ENCODE measurements around the gene NCKAP1. TPM values are rescaled to one million over a fixed set of nuclear protein-coding genes. Genes with fewer than 3 reads are reported as not detected.

Gene NCKAP1
- total RNA-seq, 2 donors from 2014 or later, result 81.7 to 116 TPM

DNA sequence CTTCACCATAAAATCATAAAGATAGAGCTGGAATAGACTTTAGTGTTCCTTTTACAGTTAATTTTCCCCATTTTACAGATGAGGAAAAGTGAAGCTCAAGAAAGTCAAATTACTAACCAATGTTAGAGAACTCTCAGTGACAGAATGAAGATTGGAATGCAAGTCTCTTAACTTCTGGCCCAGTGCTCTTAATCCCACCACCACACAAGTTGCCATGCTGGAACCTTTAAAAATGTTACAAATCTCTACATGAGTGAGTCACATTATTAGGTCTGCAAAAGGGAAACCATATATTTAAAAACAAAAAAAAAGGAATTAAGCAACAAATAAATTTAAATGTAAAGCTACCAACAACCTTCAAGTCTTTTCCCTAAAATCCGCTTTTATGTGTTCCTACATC, 3.5 kb downstream of the NCKAP1 start:
- Histone ChIP-seq H3K9me3 (no peaks in the 10 kb centered on the region), H3K27ac (no peak overlapping the region), H3K4me3 (no peak overlapping the region), H3K27me3 (replicated peaks; ENCODE audit: insufficient read depth) (no peaks in the 10 kb centered on the region), H3K36me3 (no peaks in the 10 kb centered on the region), H3K4me1 (replicated peaks) (peaks cover 9% of the 10 kb centered on the region)
- intact Hi-C loops (cut with DNase I), result loop anchor here (5.0 kb wide), 1 partner anchor 42 kb away; the partner anchor contains the start of gene DUSP19
- TF ChIP-seq POLR2AphosphoS5 (IDR thresholded peaks at IDR 0.05), result no peak
- no peak for TF ChIP-seq POLR2A (IDR thresholded peaks at IDR 0.05)
- TF ChIP-seq, protein P1, sequence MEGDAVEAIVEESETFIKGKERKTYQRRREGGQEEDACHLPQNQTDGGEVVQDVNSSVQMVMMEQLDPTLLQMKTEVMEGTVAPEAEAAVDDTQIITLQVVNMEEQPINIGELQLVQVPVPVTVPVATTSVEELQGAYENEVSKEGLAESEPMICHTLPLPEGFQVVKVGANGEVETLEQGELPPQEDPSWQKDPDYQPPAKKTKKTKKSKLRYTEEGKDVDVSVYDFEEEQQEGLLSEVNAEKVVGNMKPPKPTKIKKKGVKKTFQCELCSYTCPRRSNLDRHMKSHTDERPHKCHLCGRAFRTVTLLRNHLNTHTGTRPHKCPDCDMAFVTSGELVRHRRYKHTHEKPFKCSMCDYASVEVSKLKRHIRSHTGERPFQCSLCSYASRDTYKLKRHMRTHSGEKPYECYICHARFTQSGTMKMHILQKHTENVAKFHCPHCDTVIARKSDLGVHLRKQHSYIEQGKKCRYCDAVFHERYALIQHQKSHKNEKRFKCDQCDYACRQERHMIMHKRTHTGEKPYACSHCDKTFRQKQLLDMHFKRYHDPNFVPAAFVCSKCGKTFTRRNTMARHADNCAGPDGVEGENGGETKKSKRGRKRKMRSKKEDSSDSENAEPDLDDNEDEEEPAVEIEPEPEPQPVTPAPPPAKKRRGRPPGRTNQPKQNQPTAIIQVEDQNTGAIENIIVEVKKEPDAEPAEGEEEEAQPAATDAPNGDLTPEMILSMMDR (IDR thresholded peaks at IDR 0.05), result no peak
- WGBS, result 96% methylated on average over 1 of the region's 1 CpG
- no peak for DNase-seq (ENCODE audit: low spot score)

- H3K27me3 ChIP-seq (replicated peaks; ENCODE audit: insufficient read depth), result no peaks in the 10 kb centered on the region
- H3K36me3 ChIP-seq, result no peaks in the 10 kb centered on the region
- TF ChIP-seq, protein P1 (IDR thresholded peaks at IDR 0.05), result no peak
- TF ChIP-seq POLR2A (IDR thresholded peaks at IDR 0.05), result no peak
- no peak for TF ChIP-seq POLR2AphosphoS5 (IDR thresholded peaks at IDR 0.05)
- no peak overlapping the region for H3K4me3 ChIP-seq
- DNase-seq (ENCODE audit: low spot score), result no peak
- H3K27ac ChIP-seq, result no peak overlapping the region
- no peaks in the 10 kb centered on the region for H3K9me3 ChIP-seq
- WGBS, result 87% methylated on average over 1 of the region's 1 CpG
- intact Hi-C loops (cut with DNase I), result no loop called here
- peaks cover 9% of the 10 kb centered on the region for H3K4me1 ChIP-seq (replicated peaks)
Measured at GRCh38 chr2:183033951-183034350, 4.3 kb downstream of the NCKAP1 start.

GRCh38 chr2:183031911-183032794, 6.1 kb downstream of the NCKAP1 start:
- Histone ChIP-seq H3K36me3 (no peaks in the 10 kb centered on the region), H3K4me3 (no peak overlapping the region), H3K9me3 (no peaks in the 10 kb centered on the region), H3K4me1 (replicated peaks) (peaks cover 9% of the 10 kb centered on the region), H3K27ac (no peak overlapping the region), H3K27me3 (replicated peaks; ENCODE audit: insufficient read depth) (no peaks in the 10 kb centered on the region)
- TF ChIP-seq POLR2A (IDR thresholded peaks at IDR 0.05), result no peak
- TF ChIP-seq, protein P1 (IDR thresholded peaks at IDR 0.05), result no peak
- DNase-seq (ENCODE audit: low spot score), result no peak
- WGBS, result 73% methylated on average over 4 of the region's 4 CpGs
- intact Hi-C loops (cut with DNase I), result no loop called here

DNA sequence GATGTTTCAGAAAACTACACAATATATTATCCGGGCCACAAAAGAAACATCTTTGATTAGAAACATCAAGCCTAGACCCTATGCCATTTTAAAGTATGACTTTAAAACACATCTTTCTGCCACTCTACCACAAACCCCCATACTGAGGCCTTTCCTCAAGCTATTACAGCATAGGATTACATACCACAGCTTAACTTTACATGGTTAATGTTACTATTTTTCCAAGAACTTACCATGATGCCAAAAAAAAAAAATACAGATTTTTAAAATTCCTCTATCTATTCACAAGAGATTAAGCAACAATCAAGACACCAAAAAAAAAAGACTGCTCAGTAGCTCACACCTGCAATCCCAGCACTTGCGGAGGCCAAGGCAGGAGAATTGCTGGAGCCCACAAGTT, 9.0 kb downstream of the NCKAP1 start:
- Histone ChIP-seq H3K36me3 (no peaks in the 10 kb centered on the region), H3K27ac (no peak overlapping the region), H3K9me3 (no peaks in the 10 kb centered on the region), H3K4me3 (no peak overlapping the region), H3K27me3 (replicated peaks; ENCODE audit: insufficient read depth) (no peaks in the 10 kb centered on the region), H3K4me1 (replicated peaks) (peaks cover 9% of the 10 kb centered on the region)
- TF ChIP-seq, protein P1 (IDR thresholded peaks at IDR 0.05), result no peak
- TF ChIP-seq POLR2A (IDR thresholded peaks at IDR 0.05), result no peak
- no peak for TF ChIP-seq POLR2AphosphoS5 (IDR thresholded peaks at IDR 0.05)
- 97% methylated on average over 2 of the region's 2 CpGs for WGBS
- no peak for DNase-seq (ENCODE audit: low spot score)
- intact Hi-C loops (cut with DNase I), result no loop called here

- Histone ChIP-seq H3K36me3 (no peaks in the 10 kb centered on the region), H3K4me3 (no peak overlapping the region), H3K27ac (no peak overlapping the region), H3K27me3 (replicated peaks; ENCODE audit: insufficient read depth) (no peaks in the 10 kb centered on the region), H3K9me3 (no peaks in the 10 kb centered on the region), H3K4me1 (replicated peaks) (peaks cover 9% of the 10 kb centered on the region)
- intact Hi-C loops (cut with DNase I), result no loop called here
- DNase-seq (ENCODE audit: low spot score), result no peak
- TF ChIP-seq POLR2AphosphoS5 (IDR thresholded peaks at IDR 0.05) (no peak), POLR2A (IDR thresholded peaks at IDR 0.05) (no peak)
- TF ChIP-seq, protein P1 (IDR thresholded peaks at IDR 0.05), result no peak
Measured at GRCh38 chr2:183028108-183028507, 10.1 kb downstream of the NCKAP1 start.
